SW480 (cell line): Measurements from ENCODE around the gene VPS13A.
A peak's percentile ranks its signal among the peaks of the same experiment; 100 is the strongest.

Experiments
- DNase-seq: peaks from one replicate; pipeline ENCODE4 v3.0.0-alpha.2; 2016; ENCODE audit warnings: low spot score

Gene VPS13A

DNA sequence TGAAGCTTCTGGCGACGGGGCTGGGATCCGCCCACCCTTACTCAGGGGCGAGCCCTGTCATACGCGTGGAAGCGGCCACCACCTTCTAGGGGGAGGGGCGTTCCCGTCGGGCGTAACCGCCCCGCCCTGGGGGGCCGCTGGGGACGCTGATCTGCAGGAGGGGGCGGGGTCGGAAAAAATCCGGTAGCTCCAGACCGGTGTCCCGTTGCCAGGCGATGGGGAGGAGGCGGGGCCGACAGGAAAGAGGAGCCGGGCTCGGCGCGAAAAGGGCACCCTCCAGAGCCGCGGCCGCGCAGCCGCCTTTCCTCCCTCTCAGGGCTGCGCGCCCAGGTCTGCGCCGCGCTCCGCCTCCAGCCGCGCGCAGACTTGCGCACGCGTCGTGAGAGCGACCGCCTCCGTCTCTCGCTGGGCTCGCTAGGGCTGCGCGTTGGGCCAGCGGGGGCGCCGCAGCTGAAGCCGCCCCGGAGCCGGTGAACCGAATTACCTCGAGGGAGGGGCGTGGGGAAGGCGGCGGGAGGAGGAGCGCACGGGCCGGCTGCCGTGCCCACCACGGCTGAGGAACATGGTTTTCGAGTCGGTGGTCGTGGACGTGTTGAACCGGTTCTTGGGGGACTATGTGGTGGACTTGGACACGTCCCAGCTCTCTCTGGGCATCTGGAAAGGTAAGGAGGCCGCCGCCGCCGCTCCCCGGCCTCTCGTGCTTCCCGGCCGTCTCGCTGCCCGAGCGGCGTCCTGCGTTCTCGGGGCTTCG is at the start of gene VPS13A:
VPS13A (plus strand) TSS at position 392 of the 751 bp plus-strand sequence; CDS start at position 563, 171 bp downstream.
- DNase-seq, result peak; percentile 94

- no peak for DNase-seq
Observed at GRCh38 chr9:77128125-77128789, 49.1 kb upstream of the VPS13A start.

- DNase-seq, result no peak
Observed at GRCh38 chr9:77131399-77131798, 45.9 kb upstream of the VPS13A start.

DNA sequence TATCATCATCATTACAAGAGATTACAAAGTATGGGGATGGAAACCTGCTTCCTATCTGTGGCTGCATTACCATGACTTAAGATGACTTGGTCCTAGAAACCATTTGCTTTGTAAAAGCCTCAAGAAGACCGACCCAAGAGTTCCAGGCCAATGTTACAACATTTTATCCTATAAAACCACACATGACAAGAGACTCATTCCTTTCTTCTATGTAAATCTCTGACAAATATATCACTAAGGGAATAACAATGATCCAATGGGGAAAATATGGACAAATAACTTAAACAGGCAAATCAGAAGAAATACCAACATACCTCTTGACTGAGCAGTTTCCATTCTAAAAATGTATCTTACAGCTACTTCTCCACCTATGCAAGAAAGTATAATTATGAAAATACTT is 44.3 kb upstream of the VPS13A start:
- DNase-seq, result no peak

- DNase-seq, result no peak
Observed at GRCh38 chr9:77142366-77142765, 35.0 kb upstream of the VPS13A start.

DNA sequence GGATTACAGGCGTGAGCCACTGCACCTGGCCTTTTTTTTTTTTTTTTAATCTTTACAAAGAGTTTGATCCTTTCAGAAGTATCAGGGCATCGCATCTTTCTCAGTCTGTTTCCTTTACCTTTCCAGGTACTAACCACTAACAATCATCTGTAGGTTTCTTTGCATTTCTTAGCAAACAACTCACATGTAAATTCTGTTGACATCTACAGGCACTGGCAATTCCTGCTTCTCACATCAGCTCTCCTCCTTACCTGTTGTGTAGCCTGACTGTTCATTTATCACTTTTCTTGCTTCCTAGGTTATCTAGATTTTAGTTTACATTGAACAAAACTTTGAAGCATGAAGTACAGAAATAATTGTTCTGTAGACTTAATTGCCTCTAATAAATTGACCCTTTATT is 27.5 kb upstream of the VPS13A start:
- DNase-seq, result no peak

GRCh38 chr9:77152289-77152688 is 25.0 kb upstream of the VPS13A start:
- no peak for DNase-seq

- peak; percentile 9 for DNase-seq
Observed at GRCh38 chr9:77156646-77157371, 20.5 kb upstream of the VPS13A start.

DNA sequence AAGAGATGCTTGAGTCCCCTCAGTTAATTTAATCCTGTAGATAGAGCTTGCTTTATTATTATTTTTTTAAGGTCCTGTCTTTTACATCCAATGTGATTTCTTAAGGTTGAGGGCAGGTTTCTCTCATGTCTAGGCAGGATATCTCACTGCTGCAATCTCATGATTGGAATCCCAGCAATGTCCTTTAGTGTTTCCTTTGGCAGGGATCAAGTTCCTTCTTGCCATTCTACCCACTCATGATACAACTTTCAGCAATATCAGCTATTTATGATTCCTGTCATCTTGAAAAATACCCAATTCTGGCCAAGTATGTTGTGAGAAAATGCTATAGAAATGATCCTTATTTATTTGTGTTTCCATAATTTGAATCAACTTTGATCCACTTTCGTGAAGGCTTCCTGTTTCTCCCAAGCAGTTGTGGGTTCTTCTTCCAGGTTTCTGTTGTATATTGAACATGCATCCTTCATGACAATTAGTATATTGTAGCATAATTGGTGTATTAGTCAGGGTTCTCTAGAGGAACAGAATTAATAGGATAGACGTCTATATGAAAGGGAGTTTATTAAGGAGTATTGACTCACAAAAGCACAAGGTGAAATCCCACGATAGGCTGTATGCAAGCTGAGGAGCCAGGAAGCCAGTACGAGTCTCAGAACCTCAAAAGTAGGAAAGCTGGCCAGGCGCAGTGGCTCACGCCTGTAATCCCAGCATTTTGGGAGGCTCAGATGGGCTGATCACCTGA is 18.4 kb upstream of the VPS13A start:
- DNase-seq, result no peak

DNA sequence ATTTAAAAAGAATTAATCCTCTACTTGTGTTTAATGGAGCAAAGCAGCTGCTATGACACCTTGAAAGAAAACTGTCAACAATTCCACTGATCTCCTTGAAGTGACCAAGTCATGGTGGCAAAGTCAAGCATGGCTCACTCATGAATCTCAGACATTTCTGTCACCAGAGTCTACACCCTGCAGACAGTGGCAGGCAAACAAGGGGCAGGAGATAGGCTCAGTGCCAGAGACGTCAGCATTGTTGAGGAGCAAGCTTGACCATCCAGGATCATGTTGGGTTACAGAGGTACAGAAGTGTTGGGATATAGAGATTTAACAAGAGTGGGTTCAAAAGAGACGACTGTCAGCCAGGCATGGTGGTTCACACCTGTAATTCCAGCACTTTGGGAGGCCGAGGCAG is 16.1 kb upstream of the VPS13A start:
- no peak for DNase-seq

DNA sequence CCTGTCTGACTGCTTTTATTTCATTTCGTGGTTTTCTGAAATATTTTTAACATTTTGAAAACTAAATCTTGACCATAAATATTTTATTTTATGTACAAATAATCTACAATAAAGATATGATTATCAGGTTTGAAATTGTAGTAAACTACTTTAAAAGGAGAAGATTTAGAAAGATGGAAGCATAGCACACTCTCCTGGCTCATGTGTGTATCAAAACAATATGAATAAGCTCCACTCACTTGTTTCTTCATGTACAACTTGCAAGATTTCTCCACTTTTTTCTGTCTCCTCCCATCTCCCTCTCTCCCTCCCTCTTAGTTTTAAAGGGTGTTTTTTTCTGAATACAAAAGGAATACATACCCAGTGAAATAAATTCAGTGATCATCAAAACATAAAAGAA is 15.4 kb upstream of the VPS13A start:
- no peak for DNase-seq

DNA sequence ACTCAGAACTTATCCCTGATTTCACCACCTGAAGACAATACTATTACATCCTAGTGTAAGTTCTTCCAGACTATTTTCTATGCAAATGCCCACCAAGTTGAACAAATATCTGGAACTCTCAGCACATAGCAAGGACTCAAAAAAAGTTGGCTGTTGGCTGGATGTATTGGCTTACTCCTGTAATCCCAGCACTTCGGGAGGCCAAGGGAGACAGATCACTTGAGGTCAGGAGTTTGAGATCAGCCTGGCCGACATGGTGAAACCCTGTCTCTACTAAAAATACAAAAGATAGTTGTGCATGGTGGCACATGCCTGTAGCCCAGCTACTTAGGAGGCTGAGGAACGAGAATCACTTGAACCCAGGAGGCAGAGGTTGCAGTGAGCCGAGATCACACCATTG is 15.0 kb upstream of the VPS13A start:
- DNase-seq, result no peak

DNA sequence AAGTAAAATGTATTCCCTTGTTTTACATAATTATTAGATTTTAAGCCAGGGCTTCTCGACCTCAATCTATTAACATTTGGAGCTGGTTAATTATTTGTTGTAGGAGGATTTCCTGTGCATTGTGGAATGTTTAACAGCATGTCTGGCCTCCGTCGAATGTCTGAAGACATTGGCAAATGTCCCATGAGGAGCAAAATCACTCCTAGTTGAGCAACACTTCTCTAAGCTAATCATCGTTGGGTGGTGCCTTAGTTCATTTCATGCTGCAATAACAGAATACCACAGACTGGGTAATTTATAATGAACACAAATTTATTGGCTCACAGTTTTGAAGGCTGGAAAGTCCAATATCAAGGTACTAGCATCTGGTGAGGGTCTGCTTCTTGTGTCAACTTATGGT is 13.4 kb upstream of the VPS13A start:
- DNase-seq, result no peak

- DNase-seq, result no peak
Observed at GRCh38 chr9:77166193-77166592, 11.1 kb upstream of the VPS13A start.

GRCh38 chr9:77170991-77171699 is 6.2 kb upstream of the VPS13A start:
- no peak for DNase-seq

- no peak for DNase-seq
Observed at GRCh38 chr9:77175151-77175550, 2.2 kb upstream of the VPS13A start.

DNA sequence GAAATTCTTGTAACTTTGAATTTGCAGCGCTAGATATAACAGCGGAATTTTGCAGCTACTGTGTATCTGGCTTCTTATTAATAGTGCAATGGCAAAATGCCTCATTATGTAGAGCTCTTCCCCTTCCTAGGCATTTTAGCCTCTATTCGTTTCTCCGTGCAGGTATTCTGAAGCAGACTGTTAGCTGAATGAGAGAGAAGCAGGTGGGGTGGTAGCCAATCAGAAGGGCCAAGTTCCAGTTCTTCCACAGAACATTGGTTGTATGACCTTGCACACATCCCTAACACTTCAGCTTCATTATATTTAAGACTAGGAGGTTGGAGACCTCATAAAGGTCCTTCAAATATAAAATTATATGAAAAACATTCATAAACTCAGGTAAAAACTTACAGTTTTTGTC is 1.2 kb upstream of the VPS13A start:
- DNase-seq, result no peak

- DNase-seq, result no peak
Observed at GRCh38 chr9:77176686-77177142, 620 bp upstream of the VPS13A start.

- peak; percentile 43 for DNase-seq
Observed at GRCh38 chr9:77177894-77178794, 810 bp downstream of the VPS13A start.

DNA sequence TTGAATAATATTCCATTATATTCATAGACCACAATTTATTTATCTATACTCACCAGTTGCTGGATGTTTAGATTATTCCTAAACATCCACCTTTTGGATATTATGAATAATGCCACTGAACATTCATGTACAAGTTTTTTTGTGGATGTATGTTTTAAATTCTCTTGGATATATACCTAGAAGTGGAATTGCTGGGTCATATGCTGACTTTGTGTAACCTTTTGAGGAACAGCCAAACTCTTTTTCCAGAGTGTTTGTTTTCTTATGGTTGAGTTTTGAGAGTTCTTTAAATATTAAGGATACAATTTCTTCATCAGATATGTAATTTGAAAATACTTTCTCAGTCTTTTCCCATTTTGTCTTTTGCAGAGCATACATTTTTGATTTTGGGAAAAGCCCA is 2.7 kb downstream of the VPS13A start:
- DNase-seq, result no peak

DNA sequence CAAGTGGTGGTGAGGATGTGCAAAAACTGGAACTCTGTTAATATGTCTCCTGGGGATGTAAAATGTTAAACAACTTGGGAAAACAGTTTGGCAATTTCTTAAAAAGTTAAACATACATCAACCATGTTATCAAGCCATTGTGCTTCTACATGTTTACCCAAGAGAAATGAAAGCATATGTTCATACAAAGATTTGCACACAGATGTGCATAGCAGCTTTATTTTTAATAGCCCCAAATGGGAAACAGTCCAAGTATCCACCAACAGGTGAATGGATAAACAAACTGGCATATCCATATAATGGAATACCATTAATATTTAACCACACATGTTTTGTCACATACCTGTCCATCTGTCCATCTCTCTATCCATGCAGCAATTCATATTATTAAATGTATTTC is 6.2 kb downstream of the VPS13A start:
- no peak for DNase-seq
